SU-DHL-6 (cell line): ENCODE results near the gene HECW1.

Experiments used
- H2AFZ ChIP-seq: fragments of 200-600 bp; sonication (generic); 2 replicates; pipeline ENCODE4 v1.6.1; 2014; ENCODE audit warnings: low read depth, mild to moderate bottlenecking, moderate library complexity, mixed read lengths, antibody characterized with exemption, low read length; ENCODE audit not compliant: severe bottlenecking
- H3F3A ChIP-seq: fragments of 200-600 bp; shearing (Covaris generic); 2 replicates; pipeline ENCODE4 v1.6.0; 2016; ENCODE audit warnings: antibody characterized with exemption, mild to moderate bottlenecking; ENCODE audit not compliant: insufficient read depth
- H3K27ac ChIP-seq: fragments of 200-600 bp; sonication (generic); 2 replicates; pipeline ENCODE4 v1.5.1; 2016; ENCODE audit warnings: low read depth, mild to moderate bottlenecking, low read length, moderate library complexity, mixed read lengths
- H3K27me3 ChIP-seq: fragments of 200-600 bp; sonication (generic), shearing (Covaris generic); 2 replicates; pipeline ENCODE4 v1.6.0; 2014; ENCODE audit warnings: mild to moderate bottlenecking, low read length
- H3K36me3 ChIP-seq: fragments of 200-600 bp; sonication (generic); 2 replicates; pipeline ENCODE4 v1.6.1; 2014; ENCODE audit warnings: mild to moderate bottlenecking, low read length, mixed read lengths
- H3K4me2 ChIP-seq: fragments of 300-600, 200-600 bp; shearing (Covaris generic), sonication (generic); 2 replicates; pipeline ENCODE4 v1.6.0; 2014; ENCODE audit warnings: low read length, low read depth, mild to moderate bottlenecking; ENCODE audit not compliant: poor library complexity, severe bottlenecking
- H3K4me3 ChIP-seq: fragments of 200-600 bp; sonication (generic); 2 replicates; pipeline ENCODE4 v1.5.1; 2014; ENCODE audit warnings: antibody characterized with exemption, low read length, mild to moderate bottlenecking, mixed read lengths; ENCODE audit not compliant: insufficient read depth, poor library complexity, severe bottlenecking
- H3K79me2 ChIP-seq: fragments of 200-600 bp; sonication (generic); 2 replicates; pipeline ENCODE4 v1.6.1; 2014; ENCODE audit warnings: mild to moderate bottlenecking, low read length, moderate library complexity; ENCODE audit not compliant: insufficient read depth
- H3K9ac ChIP-seq: fragments of 200-600 bp; sonication (generic); 2 replicates; pipeline ENCODE4 v1.7.0; 2014; ENCODE audit warnings: mild to moderate bottlenecking, low read length
- H3K9me2 ChIP-seq: fragments of 200-600 bp; sonication (generic); replicated peaks from 2 replicates; pipeline ENCODE4 v1.6.1; 2014; ENCODE audit warnings: low read length; ENCODE audit not compliant: insufficient read depth
- H3K9me3 ChIP-seq: fragments of 200-600 bp; sonication (generic); 2 replicates; pipeline ENCODE4 v1.6.1; 2014; ENCODE audit warnings: low read length, mixed read lengths; ENCODE audit not compliant: insufficient read depth
- H4K20me1 ChIP-seq: fragments of 200-600 bp; sonication (generic); 2 replicates; pipeline ENCODE4 v1.6.1; 2014; ENCODE audit warnings: low read depth, mild to moderate bottlenecking, antibody characterized with exemption, low read length, moderate library complexity, mixed read lengths
- CTCF ChIP-seq: fragments of 200-600 bp; sonication (generic); IDR thresholded peaks from one replicate; pipeline ENCODE4 v1.5.1; 2017; ENCODE audit warnings: antibody characterized with exemption, mild to moderate bottlenecking, low read length, moderate library complexity; ENCODE audit not compliant: insufficient read depth, poor library complexity, severe bottlenecking
- EZH2phosphoT487 ChIP-seq: fragments of 200-600 bp; sonication (generic), shearing (Covaris generic); conservative IDR thresholded peaks from 2 replicates; pipeline ENCODE4 v1.6.1; 2018; ENCODE audit warnings: mild to moderate bottlenecking, antibody characterized with exemption, low read length, moderate library complexity, mixed read lengths

The HECW1 gene

DNA sequence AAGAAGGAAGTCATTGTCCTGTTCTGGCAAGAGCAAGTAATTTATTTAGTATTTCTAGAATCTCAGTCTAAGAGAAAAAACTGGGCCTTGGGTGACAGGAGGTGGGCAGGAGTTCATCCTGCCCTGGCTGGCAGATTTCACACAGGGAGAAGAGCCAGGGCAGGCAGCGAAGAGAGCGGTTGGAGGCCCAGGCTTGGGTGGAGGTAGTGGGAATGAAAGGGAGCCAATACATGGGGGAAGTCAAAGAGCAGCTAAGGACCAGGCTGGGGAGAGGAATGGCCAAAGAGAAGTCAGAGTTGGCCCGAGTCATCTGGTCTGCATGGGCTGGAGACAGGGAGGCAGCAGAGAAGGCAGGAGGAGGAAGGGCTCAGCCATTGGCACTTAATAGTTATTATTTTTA, 51.4 kb downstream of the HECW1 start:
- Histone ChIP-seq H2AFZ (no peak overlapping the region), H3K9ac (no peak overlapping the region), H3K27ac (no peak overlapping the region), H3K9me2 (no peaks in the 10 kb centered on the region), H4K20me1 (no peaks in the 10 kb centered on the region), H3K27me3 (no peaks in the 10 kb centered on the region), H3K4me2 (no peak overlapping the region), H3K79me2 (no peaks in the 10 kb centered on the region), H3K4me3 (no peak overlapping the region), H3F3A (no peaks in the 10 kb centered on the region), H3K9me3 (no peaks in the 10 kb centered on the region), H3K36me3 (no peaks in the 10 kb centered on the region)
- TF ChIP-seq EZH2phosphoT487 (no peak), CTCF (no peak)

- Histone ChIP-seq H2AFZ (no peak overlapping the region), H3K79me2 (no peaks in the 10 kb centered on the region), H3K36me3 (no peaks in the 10 kb centered on the region), H3K9me3 (no peaks in the 10 kb centered on the region), H3K27me3 (no peaks in the 10 kb centered on the region), H4K20me1 (no peaks in the 10 kb centered on the region), H3F3A (no peaks in the 10 kb centered on the region), H3K4me3 (no peak overlapping the region), H3K4me2 (no peak overlapping the region), H3K27ac (no peak overlapping the region), H3K9ac (no peak overlapping the region), H3K9me2 (no peaks in the 10 kb centered on the region)
- no peak for TF ChIP-seq CTCF
- no peak for TF ChIP-seq EZH2phosphoT487
These were observed 52.3 kb downstream of the HECW1 start for GRCh38 chr7:43164757-43165156.

DNA sequence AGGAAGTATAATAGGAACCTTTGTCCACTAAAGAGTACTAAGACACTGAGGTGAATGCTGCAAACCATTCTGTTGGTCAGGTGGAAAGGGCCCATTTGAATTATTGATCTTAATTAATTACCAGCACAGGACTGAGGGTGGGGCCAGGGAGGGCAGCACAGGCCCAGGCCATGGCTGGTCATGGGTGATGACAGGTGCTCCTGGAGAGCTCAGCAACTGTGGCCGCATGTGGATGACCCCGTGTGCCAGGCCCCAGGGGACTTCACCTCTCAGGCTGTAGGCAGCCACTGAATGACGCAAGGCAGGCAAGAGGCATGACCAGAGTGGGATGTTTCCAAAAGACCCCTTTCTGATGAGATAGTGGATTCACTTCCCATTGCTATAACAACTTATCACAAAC, 54.2 kb downstream of the HECW1 start:
- Histone ChIP-seq H4K20me1 (no peaks in the 10 kb centered on the region), H3K9me3 (no peaks in the 10 kb centered on the region), H3K79me2 (no peaks in the 10 kb centered on the region), H2AFZ (no peak overlapping the region), H3K9ac (no peak overlapping the region), H3K4me3 (no peak overlapping the region), H3K27ac (no peak overlapping the region), H3F3A (no peaks in the 10 kb centered on the region), H3K9me2 (no peaks in the 10 kb centered on the region), H3K36me3 (no peaks in the 10 kb centered on the region), H3K4me2 (no peak overlapping the region), H3K27me3 (no peaks in the 10 kb centered on the region)
- no peak for TF ChIP-seq EZH2phosphoT487
- no peak for TF ChIP-seq CTCF

DNA sequence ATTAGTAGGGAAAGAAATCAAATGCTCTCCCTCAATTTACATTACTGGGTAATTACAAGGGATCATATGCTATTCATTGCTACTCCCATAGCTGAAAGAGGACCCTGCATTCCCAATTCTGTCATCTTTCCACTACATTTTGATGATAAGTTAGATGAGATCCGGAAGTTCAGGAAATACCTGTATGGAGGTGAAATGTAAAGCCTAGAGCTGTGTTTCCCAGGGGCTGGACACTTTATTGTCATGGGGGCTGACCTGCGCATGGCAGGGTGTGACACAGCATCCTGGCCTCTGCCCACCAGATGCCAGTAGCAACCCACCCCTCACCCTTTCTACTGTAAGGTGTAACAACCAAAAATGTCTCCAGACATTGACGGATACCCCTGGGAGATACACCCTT, 56.6 kb downstream of the HECW1 start:
- TF ChIP-seq EZH2phosphoT487 (no peak), CTCF (no peak)
- Histone ChIP-seq H3K9me3 (no peaks in the 10 kb centered on the region), H3K9me2 (no peaks in the 10 kb centered on the region), H3K79me2 (no peaks in the 10 kb centered on the region), H3K9ac (no peak overlapping the region), H3K36me3 (no peaks in the 10 kb centered on the region), H3K4me3 (no peak overlapping the region), H3K4me2 (no peak overlapping the region), H4K20me1 (no peaks in the 10 kb centered on the region), H2AFZ (no peak overlapping the region), H3K27ac (no peak overlapping the region), H3F3A (no peaks in the 10 kb centered on the region), H3K27me3 (no peaks in the 10 kb centered on the region)
